ENCODE data around the gene ANXA5. TPM values are rescaled to one million over a fixed set of nuclear protein-coding genes. Genes with fewer than 3 reads are reported as not detected.
"Not testable (repeated sequence)": the region's sequence is repeated elsewhere in the genome, so short reads cannot be mapped to it uniquely, and the experiment has no call there.

The ANXA5 gene
- total RNA-seq, 1 donor from 2014 or later = 682 TPM

DNA sequence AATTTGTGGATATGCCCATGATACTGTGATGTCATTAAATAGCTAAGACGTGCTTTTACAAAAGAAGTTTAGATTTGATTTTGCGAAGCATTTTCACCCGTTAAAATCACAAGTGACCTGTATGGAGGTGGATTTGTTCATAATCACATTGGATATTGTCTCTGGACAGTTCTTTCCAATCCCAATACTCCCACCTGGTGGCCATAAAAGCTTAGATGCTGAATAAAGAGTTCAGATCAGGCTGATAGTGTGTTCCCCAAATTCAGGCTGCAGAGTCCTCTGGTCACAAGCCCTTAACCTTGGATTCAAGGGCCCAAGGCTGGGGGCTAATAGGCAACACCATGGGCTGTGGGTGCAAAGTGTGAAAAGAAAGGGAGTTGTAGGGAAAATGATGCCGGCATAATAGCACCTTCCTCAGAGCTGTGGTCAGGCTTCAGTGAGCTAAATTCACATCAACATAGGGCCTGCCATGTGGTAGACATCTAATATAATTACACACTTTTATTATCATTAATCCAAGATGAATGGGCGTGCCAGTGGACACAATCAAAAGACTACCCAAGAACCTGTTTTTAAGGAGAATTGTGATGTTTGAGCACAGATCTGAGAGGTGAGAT lies 40.1 kb upstream of the ANXA5 start:
- Histone ChIP-seq H3K27ac (ENCODE audit: low read depth, low read length) (no peak overlapping the region), H3K4me3 (ENCODE audit: insufficient read depth, low read depth, low read length) (no peak overlapping the region), H4K20me1 (ENCODE audit: insufficient read depth, low read length) (no peaks in the 10 kb centered on the region), H3K9ac (ENCODE audit: low read length) (no peak overlapping the region), H3K4me2 (ENCODE audit: low read length) (no peak overlapping the region), H3K27me3 (ENCODE audit: insufficient read depth, low read length) (no peaks in the 10 kb centered on the region), H2AFZ (ENCODE audit: low read depth, low read length) (no peak overlapping the region), H3K79me2 (ENCODE audit: insufficient read depth, low read length) (no peaks in the 10 kb centered on the region), H3K4me1 (ENCODE audit: insufficient read depth, low read length) (no peaks in the 10 kb centered on the region), H3K36me3 (ENCODE audit: insufficient read depth, low read length) (no peaks in the 10 kb centered on the region), H3K9me3 (ENCODE audit: insufficient read depth, low read depth, low read length) (no peaks in the 10 kb centered on the region)
- peaks cover 18% of the 10 kb centered on the region for H3K4me1 Mint-ChIP-seq (ENCODE audit: low read depth, unreplicated experiment)
- H3K9me3 Mint-ChIP-seq (ENCODE audit: unreplicated experiment) = no peaks in the 10 kb centered on the region
- H3K36me3 Mint-ChIP-seq (ENCODE audit: low read depth, unreplicated experiment) = no peaks in the 10 kb centered on the region
- TF ChIP-seq, protein P1, sequence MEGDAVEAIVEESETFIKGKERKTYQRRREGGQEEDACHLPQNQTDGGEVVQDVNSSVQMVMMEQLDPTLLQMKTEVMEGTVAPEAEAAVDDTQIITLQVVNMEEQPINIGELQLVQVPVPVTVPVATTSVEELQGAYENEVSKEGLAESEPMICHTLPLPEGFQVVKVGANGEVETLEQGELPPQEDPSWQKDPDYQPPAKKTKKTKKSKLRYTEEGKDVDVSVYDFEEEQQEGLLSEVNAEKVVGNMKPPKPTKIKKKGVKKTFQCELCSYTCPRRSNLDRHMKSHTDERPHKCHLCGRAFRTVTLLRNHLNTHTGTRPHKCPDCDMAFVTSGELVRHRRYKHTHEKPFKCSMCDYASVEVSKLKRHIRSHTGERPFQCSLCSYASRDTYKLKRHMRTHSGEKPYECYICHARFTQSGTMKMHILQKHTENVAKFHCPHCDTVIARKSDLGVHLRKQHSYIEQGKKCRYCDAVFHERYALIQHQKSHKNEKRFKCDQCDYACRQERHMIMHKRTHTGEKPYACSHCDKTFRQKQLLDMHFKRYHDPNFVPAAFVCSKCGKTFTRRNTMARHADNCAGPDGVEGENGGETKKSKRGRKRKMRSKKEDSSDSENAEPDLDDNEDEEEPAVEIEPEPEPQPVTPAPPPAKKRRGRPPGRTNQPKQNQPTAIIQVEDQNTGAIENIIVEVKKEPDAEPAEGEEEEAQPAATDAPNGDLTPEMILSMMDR (IDR thresholded peaks at IDR 0.05; ENCODE audit: insufficient read depth, low read depth, low read length) = peak; percentile 85
- no peak for TF ChIP-seq EZH2 (IDR thresholded peaks at IDR 0.05; ENCODE audit: insufficient read depth, low read length)
- no peaks in the 10 kb centered on the region for H3K27me3 Mint-ChIP-seq (ENCODE audit: low read depth, unreplicated experiment)
- peak; percentile 32 for DNase-seq (ENCODE audit: low read depth)
- peak; percentile 62 for FAIRE-seq
- no peak overlapping the region for H3K27ac Mint-ChIP-seq (ENCODE audit: unreplicated experiment)
- H3K4me3 Mint-ChIP-seq (ENCODE audit: unreplicated experiment) = no peak overlapping the region

DNA sequence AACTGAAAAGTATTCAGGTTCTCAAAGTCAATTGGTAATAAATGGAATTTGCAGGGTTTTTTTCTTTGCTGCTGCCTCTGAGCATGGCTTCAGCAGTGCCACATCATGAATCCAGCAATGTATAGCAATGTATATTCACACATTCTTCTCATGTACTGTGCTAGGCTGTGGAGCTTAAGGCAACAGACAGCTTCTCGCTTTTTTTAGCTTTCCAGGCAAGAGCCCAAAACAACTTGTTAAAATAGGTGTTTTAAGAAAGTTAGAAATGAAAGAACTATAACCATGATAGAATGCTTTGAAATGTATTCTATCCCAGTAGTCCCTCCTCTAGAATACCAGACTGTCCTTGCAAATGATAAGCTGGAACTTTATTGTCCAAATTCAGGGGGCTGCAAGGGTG lies 37.8 kb upstream of the ANXA5 start:
- Histone ChIP-seq H3K79me2 (ENCODE audit: insufficient read depth, low read length) (no peaks in the 10 kb centered on the region), H3K36me3 (ENCODE audit: insufficient read depth, low read length) (no peaks in the 10 kb centered on the region), H4K20me1 (ENCODE audit: insufficient read depth, low read length) (no peaks in the 10 kb centered on the region), H3K4me2 (ENCODE audit: low read length) (no peak overlapping the region), H3K4me3 (ENCODE audit: insufficient read depth, low read depth, low read length) (no peak overlapping the region), H3K27ac (ENCODE audit: low read depth, low read length) (no peak overlapping the region), H3K4me1 (ENCODE audit: insufficient read depth, low read length) (no peaks in the 10 kb centered on the region), H2AFZ (ENCODE audit: low read depth, low read length) (no peak overlapping the region), H3K27me3 (ENCODE audit: insufficient read depth, low read length) (no peaks in the 10 kb centered on the region), H3K9me3 (ENCODE audit: insufficient read depth, low read depth, low read length) (no peaks in the 10 kb centered on the region), H3K9ac (ENCODE audit: low read length) (no peak overlapping the region)
- TF ChIP-seq EZH2 (IDR thresholded peaks at IDR 0.05; ENCODE audit: insufficient read depth, low read length) = no peak
- TF ChIP-seq, protein P1 (IDR thresholded peaks at IDR 0.05; ENCODE audit: insufficient read depth, low read depth, low read length) = no peak
- Mint-ChIP-seq H3K36me3 (ENCODE audit: low read depth, unreplicated experiment) (no peaks in the 10 kb centered on the region), H3K9me3 (ENCODE audit: unreplicated experiment) (no peaks in the 10 kb centered on the region), H3K27ac (ENCODE audit: unreplicated experiment) (no peak overlapping the region), H3K4me1 (ENCODE audit: low read depth, unreplicated experiment) (peaks cover 18% of the 10 kb centered on the region), H3K4me3 (ENCODE audit: unreplicated experiment) (no peak overlapping the region), H3K27me3 (ENCODE audit: low read depth, unreplicated experiment) (no peaks in the 10 kb centered on the region)
- no peak for FAIRE-seq
- DNase-seq (ENCODE audit: low read depth) = no peak

DNA sequence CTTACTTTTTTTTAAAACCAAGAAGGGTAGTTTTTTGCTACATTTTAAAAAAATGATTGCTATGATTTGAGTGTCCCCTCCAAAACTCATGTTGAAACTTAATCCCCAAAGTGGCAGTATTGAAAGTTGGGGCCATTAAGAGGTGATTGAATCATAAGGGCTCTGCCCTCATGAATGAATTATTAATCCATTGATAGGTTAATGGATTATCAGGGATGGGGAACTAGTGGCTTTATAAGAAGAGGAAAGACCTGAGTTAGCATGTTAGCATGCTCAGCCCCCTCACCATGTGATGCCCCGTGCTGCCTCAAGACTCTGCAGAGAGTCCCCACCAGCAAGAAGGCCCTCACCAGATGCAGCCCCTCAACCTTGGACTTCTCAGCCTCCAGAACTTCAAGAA lies 37.2 kb upstream of the ANXA5 start:
- H3K36me3 ChIP-seq (ENCODE audit: insufficient read depth, low read length) = no peaks in the 10 kb centered on the region
- no peaks in the 10 kb centered on the region for H3K79me2 ChIP-seq (ENCODE audit: insufficient read depth, low read length)
- no peaks in the 10 kb centered on the region for H3K9me3 ChIP-seq (ENCODE audit: insufficient read depth, low read depth, low read length)
- TF ChIP-seq, protein P1 (IDR thresholded peaks at IDR 0.05; ENCODE audit: insufficient read depth, low read depth, low read length) = no peak
- no peak for TF ChIP-seq EZH2 (IDR thresholded peaks at IDR 0.05; ENCODE audit: insufficient read depth, low read length)
- Mint-ChIP-seq H3K4me3 (ENCODE audit: unreplicated experiment) (no peak overlapping the region), H3K27ac (ENCODE audit: unreplicated experiment) (no peak overlapping the region), H3K9me3 (ENCODE audit: unreplicated experiment) (no peaks in the 10 kb centered on the region), H3K27me3 (ENCODE audit: low read depth, unreplicated experiment) (no peaks in the 10 kb centered on the region), H3K36me3 (ENCODE audit: low read depth, unreplicated experiment) (no peaks in the 10 kb centered on the region), H3K4me1 (ENCODE audit: low read depth, unreplicated experiment) (peaks cover 14% of the 10 kb centered on the region)
- no peaks in the 10 kb centered on the region for H4K20me1 ChIP-seq (ENCODE audit: insufficient read depth, low read length)
- DNase-seq (ENCODE audit: low read depth) = no peak
- no peak overlapping the region for H3K4me2 ChIP-seq (ENCODE audit: low read length)
- no peak overlapping the region for H3K27ac ChIP-seq (ENCODE audit: low read depth, low read length)
- H3K27me3 ChIP-seq (ENCODE audit: insufficient read depth, low read length) = no peaks in the 10 kb centered on the region
- peaks cover under 1% of the 10 kb centered on the region for H3K4me1 ChIP-seq (ENCODE audit: insufficient read depth, low read length)
- H3K9ac ChIP-seq (ENCODE audit: low read length) = no peak overlapping the region
- H3K4me3 ChIP-seq (ENCODE audit: insufficient read depth, low read depth, low read length) = no peak overlapping the region
- FAIRE-seq = no peak
- no peak overlapping the region for H2AFZ ChIP-seq (ENCODE audit: low read depth, low read length)

DNA sequence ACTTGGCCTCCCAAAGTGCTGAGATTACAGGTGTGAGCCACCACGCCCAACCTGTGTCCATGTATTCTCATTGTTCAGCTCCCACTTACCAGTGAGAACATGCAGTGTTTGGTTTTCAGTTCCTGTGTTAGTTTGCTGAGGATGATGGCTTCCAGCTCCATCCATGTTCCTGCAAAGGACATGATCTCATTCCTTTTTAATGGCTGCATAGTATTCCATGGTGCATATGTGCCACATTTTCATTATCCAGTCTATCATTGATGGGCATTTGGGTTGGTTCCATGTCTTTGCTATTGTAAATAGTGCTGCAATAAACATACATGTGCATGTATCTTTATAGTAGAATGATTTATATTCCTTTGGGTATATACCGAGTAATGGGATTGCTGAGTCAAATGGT lies 33.0 kb upstream of the ANXA5 start:
- H3K36me3 Mint-ChIP-seq (ENCODE audit: low read depth, unreplicated experiment); H3K27ac Mint-ChIP-seq (ENCODE audit: unreplicated experiment); H2AFZ ChIP-seq (ENCODE audit: low read depth, low read length); H3K4me3 Mint-ChIP-seq (ENCODE audit: unreplicated experiment); H3K9ac ChIP-seq (ENCODE audit: low read length); FAIRE-seq; H3K79me2 ChIP-seq (ENCODE audit: insufficient read depth, low read length); H3K9me3 ChIP-seq (ENCODE audit: insufficient read depth, low read depth, low read length); DNase-seq (ENCODE audit: low read depth); H4K20me1 ChIP-seq (ENCODE audit: insufficient read depth, low read length); H3K27me3 Mint-ChIP-seq (ENCODE audit: low read depth, unreplicated experiment); H3K4me3 ChIP-seq (ENCODE audit: insufficient read depth, low read depth, low read length); H3K4me2 ChIP-seq (ENCODE audit: low read length); H3K27ac ChIP-seq (ENCODE audit: low read depth, low read length); H3K36me3 ChIP-seq (ENCODE audit: insufficient read depth, low read length); H3K27me3 ChIP-seq (ENCODE audit: insufficient read depth, low read length); H3K9me3 Mint-ChIP-seq (ENCODE audit: unreplicated experiment): not testable (repeated sequence)
- peaks cover 40% of the 10 kb centered on the region for H3K4me1 Mint-ChIP-seq (ENCODE audit: low read depth, unreplicated experiment)
- H3K4me1 ChIP-seq (ENCODE audit: insufficient read depth, low read length) = peaks cover 23% of the 10 kb centered on the region
